Effector memory CD8-positive, alpha-beta T cell (primary cell): Measurements from ENCODE around the gene HDGFL3.
"Not testable (repeated sequence)": the region's sequence is repeated elsewhere in the genome, so short reads cannot be mapped to it uniquely, and the experiment has no call there.

Experiments used
- ATAC-seq: fragments of 150-1000 bp; cut with Tn5 transposase; replicated peaks from 2 replicates; pipeline ENCODE4 v1.10.0; 2021; ENCODE audit warnings: mild to moderate bottlenecking, moderate library complexity
- DNase-seq, 3 experiments: peaks; one replicate each; pipeline ENCODE4 v3.0.0; 2021
- H3K27ac Mint-ChIP-seq, 2 donors: one replicate each; pipeline ENCODE4 v1.8.0; 2022; ENCODE audit warnings: mild to moderate bottlenecking in 2 of 2, mixed read lengths in 2 of 2, moderate library complexity in 2 of 2
- H3K27me3 Mint-ChIP-seq, 2 donors: one replicate each; pipeline ENCODE4 v1.8.0; 2022; ENCODE audit warnings: mixed read lengths in 2 of 2
- H3K36me3 Mint-ChIP-seq: one replicate; pipeline ENCODE4 v1.8.0; 2022; ENCODE audit warnings: mild to moderate bottlenecking, moderate library complexity, mixed read lengths; ENCODE audit not compliant: insufficient read depth
- H3K4me1 Mint-ChIP-seq, 2 donors: one replicate each; pipeline ENCODE4 v1.8.0; 2022; ENCODE audit warnings: low read depth in 2 of 2, mixed read lengths in 2 of 2
- H3K4me3 Mint-ChIP-seq, 2 donors: one replicate each; pipeline ENCODE4 v1.8.0; 2022; ENCODE audit warnings: mild to moderate bottlenecking in 2 of 2, mixed read lengths in 2 of 2, moderate library complexity in 2 of 2
- H3K9me3 Mint-ChIP-seq, 2 donors: one replicate each; pipeline ENCODE4 v1.8.0; 2022; ENCODE audit warnings: mixed read lengths in 2 of 2
- total RNA-seq, 9 experiments: gene quantifications; one replicate each; lab custom pipeline; 2026; lab: John Stamatoyannopoulos, UW

HDGFL3 gene
- 4.7 to 52.6 (median 28.6) reads per million in 9 experiments for total RNA-seq

GRCh38 chr15:83207660-83208366, at the start of gene HDGFL3:
HDGFL3 (minus strand) TSS chr15:83207823; CDS start chr15:83207414, 409 bp downstream.
- ATAC-seq (peak; percentile 55), DNase-seq (no peak)
- H3K36me3 Mint-ChIP-seq, result no peaks in the 10 kb centered on the region
- H3K4me1 Mint-ChIP-seq, result peaks cover 0 to 3% of the 10 kb centered on the region in 2 donors
- peak within 1 kb of the TSS in 1 of 2 donors; percentile 21 for H3K27ac Mint-ChIP-seq
- no peaks in the 10 kb centered on the region for H3K9me3 Mint-ChIP-seq
- H3K4me3 Mint-ChIP-seq, result peak within 1 kb of the TSS; percentile 78 to 80
- peaks cover 10 to 20% of the 10 kb centered on the region in 2 donors for H3K27me3 Mint-ChIP-seq

GRCh38 chr15:83250781-83251180, 43.2 kb upstream of the HDGFL3 start:
- Mint-ChIP-seq H3K9me3 (no peaks in the 10 kb centered on the region), H3K27ac (no peak overlapping the region), H3K36me3 (no peaks in the 10 kb centered on the region), H3K27me3 (peaks cover 44 to 65% of the 10 kb centered on the region in 2 donors), H3K4me3 (no peak overlapping the region), H3K4me1 (no peaks in the 10 kb centered on the region)
- no peak for DNase-seq
- no peak for ATAC-seq

GRCh38 chr15:83249030-83249343, 41.4 kb upstream of the HDGFL3 start:
- Mint-ChIP-seq H3K4me3 (no peak overlapping the region), H3K36me3 (no peaks in the 10 kb centered on the region), H3K9me3 (no peaks in the 10 kb centered on the region), H3K4me1 (no peaks in the 10 kb centered on the region), H3K27ac (no peak overlapping the region), H3K27me3 (peaks cover 39 to 57% of the 10 kb centered on the region in 2 donors)
- ATAC-seq (no peak), DNase-seq (no peak)

DNA sequence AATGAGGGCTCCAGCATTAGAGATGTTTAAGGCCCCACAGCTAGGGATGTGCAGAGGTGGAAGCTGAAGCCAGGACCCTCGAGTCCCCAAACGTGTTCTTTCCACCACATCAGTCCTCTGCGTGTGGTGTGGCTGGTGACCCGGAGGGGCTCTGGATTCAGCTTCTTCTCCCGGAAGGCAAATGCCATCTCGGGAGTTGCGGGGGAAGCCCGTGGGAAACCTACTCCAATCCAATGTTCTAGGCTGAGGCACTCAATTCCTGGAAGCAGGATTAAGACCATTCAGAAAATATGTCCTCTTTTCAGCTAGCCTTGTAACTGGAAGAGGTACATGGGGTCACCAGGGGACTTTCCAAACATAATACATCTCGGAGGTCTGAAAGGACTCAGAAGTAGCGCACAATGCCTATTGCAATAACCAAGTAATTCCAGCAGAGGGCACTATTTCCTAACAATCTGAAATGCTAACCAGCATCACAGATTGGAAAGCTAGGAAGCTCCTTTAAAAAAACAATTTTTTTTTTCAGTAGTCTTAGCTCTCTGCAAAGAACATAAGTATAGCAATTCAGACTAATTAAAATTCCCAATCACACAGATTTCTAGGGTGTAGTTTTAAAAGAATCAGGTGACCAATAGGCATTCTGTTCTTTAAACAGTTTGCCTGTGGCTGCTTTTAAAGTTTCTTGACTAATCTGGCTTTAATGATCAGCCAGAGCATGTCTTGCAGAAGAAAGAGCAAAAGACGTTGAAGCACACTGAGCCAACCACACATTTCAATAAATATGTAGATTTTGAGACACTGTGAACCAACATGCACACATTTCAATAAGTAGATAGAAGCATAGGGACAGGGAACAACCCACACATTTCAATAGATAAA, 40.8 kb upstream of the HDGFL3 start:
- H3K9me3 Mint-ChIP-seq, result no peaks in the 10 kb centered on the region
- DNase-seq, result peak; percentile 15 to 22 (median 19)
- H3K4me3 Mint-ChIP-seq, result no peak overlapping the region
- H3K27ac Mint-ChIP-seq, result no peak overlapping the region
- no peaks in the 10 kb centered on the region for H3K36me3 Mint-ChIP-seq
- H3K27me3 Mint-ChIP-seq, result peaks cover 39 to 57% of the 10 kb centered on the region in 2 donors
- no peaks in the 10 kb centered on the region for H3K4me1 Mint-ChIP-seq
- peak; percentile 33 for ATAC-seq

GRCh38 chr15:83243634-83244033, 36.0 kb upstream of the HDGFL3 start:
- H3K27me3 Mint-ChIP-seq, result peaks cover 21 to 40% of the 10 kb centered on the region in 2 donors
- H3K36me3 Mint-ChIP-seq, result no peaks in the 10 kb centered on the region
- H3K4me1 Mint-ChIP-seq, result no peaks in the 10 kb centered on the region
- no peak overlapping the region for H3K4me3 Mint-ChIP-seq
- no peak for ATAC-seq
- no peaks in the 10 kb centered on the region for H3K9me3 Mint-ChIP-seq
- H3K27ac Mint-ChIP-seq, result no peak overlapping the region
- DNase-seq, result no peak

DNA sequence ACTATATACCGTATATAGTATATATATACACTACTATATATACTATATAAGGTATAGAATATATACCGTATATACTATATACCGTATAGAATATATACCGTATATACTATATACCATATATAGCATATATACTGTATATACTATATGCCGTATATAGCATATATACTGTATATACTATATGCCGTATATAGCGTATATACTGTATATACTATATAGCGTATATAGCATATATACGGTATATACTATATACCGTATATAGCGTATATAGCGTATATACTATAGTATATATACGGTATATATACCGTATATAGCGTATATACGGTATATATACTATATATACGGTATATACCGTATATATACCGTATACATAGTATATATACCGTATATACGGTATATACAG, 22.6 kb upstream of the HDGFL3 start:
- Mint-ChIP-seq H3K4me3 (no peak overlapping the region), H3K27me3 (peaks cover 13 to 15% of the 10 kb centered on the region in 2 donors), H3K36me3 (no peaks in the 10 kb centered on the region), H3K27ac (no peak overlapping the region), H3K9me3 (no peaks in the 10 kb centered on the region), H3K4me1 (no peaks in the 10 kb centered on the region)
- ATAC-seq (no peak), DNase-seq (no peak)

DNA sequence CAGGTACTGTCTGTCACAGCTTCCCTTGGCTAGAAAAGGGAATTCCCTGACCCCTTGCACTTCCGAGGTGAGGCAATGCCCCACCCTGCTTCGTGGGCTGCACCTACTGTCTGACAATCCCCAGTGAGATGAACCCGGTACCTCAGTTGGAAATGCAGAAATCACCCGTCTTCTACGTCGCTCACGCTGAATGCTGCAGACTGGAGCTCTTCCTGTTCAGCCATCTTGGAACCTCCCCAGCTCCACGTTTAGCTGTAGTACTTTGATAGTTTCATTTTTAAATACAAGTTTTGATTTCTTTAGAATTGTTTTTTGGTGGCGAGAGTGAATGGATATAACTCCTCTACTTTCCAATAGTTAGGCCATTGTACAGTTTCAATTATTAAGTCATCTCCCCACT, 17.8 kb upstream of the HDGFL3 start:
- DNase-seq, result no peak
- ATAC-seq, result no peak
- Mint-ChIP-seq H3K4me1 (no peaks in the 10 kb centered on the region), H3K9me3 (no peaks in the 10 kb centered on the region), H3K27me3 (peaks cover 7 to 27% of the 10 kb centered on the region in 2 donors), H3K36me3 (no peaks in the 10 kb centered on the region), H3K27ac (no peak overlapping the region), H3K4me3 (no peak overlapping the region)

- peaks cover 28 to 44% of the 10 kb centered on the region in 2 donors for H3K27me3 Mint-ChIP-seq
- not testable (repeated sequence) for H3K27ac Mint-ChIP-seq, H3K9me3 Mint-ChIP-seq, H3K4me1 Mint-ChIP-seq, H3K4me3 Mint-ChIP-seq, ATAC-seq, H3K36me3 Mint-ChIP-seq, DNase-seq
Measured at GRCh38 chr15:83221781-83222180, 14.2 kb upstream of the HDGFL3 start.

DNA sequence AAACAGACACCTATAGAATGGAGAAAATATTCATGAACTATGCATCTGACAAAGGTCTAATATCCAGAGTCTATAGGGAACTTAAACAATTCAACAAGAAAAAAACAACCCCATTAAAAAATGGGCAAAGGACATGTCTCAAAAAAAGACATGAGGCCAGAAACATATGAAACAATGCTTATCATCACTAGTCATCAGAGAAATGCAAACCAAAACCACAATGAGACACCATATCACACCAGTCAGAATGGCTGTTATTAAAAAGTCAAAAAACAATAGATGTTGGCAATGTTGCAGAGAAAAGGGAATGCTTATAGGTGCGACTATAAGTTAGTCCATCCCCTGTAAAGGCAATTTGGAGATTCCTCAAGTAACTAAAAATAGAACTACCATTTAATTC, 11.4 kb upstream of the HDGFL3 start:
- ATAC-seq (no peak), DNase-seq (no peak)
- Mint-ChIP-seq H3K27me3 (peaks cover 43 to 52% of the 10 kb centered on the region in 2 donors), H3K4me1 (no peaks in the 10 kb centered on the region), H3K9me3 (peaks cover 0 to 6% of the 10 kb centered on the region in 2 donors), H3K27ac (no peak overlapping the region), H3K36me3 (peaks cover 4% of the 10 kb centered on the region), H3K4me3 (no peak overlapping the region)

GRCh38 chr15:83215306-83215705, 7.7 kb upstream of the HDGFL3 start:
- H3K4me1 Mint-ChIP-seq, result no peaks in the 10 kb centered on the region
- H3K27me3 Mint-ChIP-seq, result peaks cover 40 to 42% of the 10 kb centered on the region in 2 donors
- peaks cover 4% of the 10 kb centered on the region for H3K36me3 Mint-ChIP-seq
- DNase-seq (no peak), ATAC-seq (no peak)
- no peak overlapping the region for H3K4me3 Mint-ChIP-seq
- H3K9me3 Mint-ChIP-seq, result peaks cover 0 to 6% of the 10 kb centered on the region in 2 donors
- no peak overlapping the region for H3K27ac Mint-ChIP-seq

DNA sequence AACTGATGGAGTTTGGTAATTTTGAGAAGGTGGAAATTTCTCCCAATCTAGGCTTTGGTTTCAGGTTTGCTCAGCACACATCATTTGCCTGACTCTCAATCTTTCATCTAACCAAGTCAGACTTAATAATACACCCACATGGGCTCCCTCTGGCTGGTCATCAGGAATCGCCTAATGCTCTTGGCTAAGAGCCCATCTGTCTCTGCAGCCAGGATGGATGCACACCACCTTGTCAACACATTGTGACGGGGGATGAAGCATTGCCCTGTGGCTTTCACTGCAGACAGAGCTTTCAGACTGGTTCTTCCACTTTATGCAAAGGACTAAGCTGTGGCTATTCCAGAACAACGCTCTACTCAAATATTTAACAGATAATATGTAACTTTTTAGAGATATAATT, 3.0 kb upstream of the HDGFL3 start:
- no peak for DNase-seq
- ATAC-seq, result no peak
- H3K9me3 Mint-ChIP-seq, result peaks cover 0 to 6% of the 10 kb centered on the region in 2 donors
- no peak overlapping the region for H3K4me3 Mint-ChIP-seq
- H3K4me1 Mint-ChIP-seq, result peaks cover 0 to 3% of the 10 kb centered on the region in 2 donors
- H3K36me3 Mint-ChIP-seq, result no peaks in the 10 kb centered on the region
- peaks cover 18 to 23% of the 10 kb centered on the region in 2 donors for H3K27me3 Mint-ChIP-seq
- H3K27ac Mint-ChIP-seq, result no peak overlapping the region

- Mint-ChIP-seq H3K27me3 (peaks cover 10 to 16% of the 10 kb centered on the region in 2 donors), H3K36me3 (no peaks in the 10 kb centered on the region), H3K4me3 (no peak overlapping the region), H3K9me3 (no peaks in the 10 kb centered on the region), H3K4me1 (peaks cover 0 to 3% of the 10 kb centered on the region in 2 donors), H3K27ac (no peak overlapping the region)
- ATAC-seq (no peak), DNase-seq (no peak)
Measured at GRCh38 chr15:83209333-83209732, 1.7 kb upstream of the HDGFL3 start.

GRCh38 chr15:83208367-83208661, 691 bp upstream of the HDGFL3 start:
- ATAC-seq, result no peak
- DNase-seq, result no peak
- Mint-ChIP-seq H3K9me3 (no peaks in the 10 kb centered on the region), H3K27ac (no peak overlapping the region), H3K4me1 (peaks cover 0 to 3% of the 10 kb centered on the region in 2 donors), H3K4me3 (no peak overlapping the region), H3K27me3 (peaks cover 10 to 19% of the 10 kb centered on the region in 2 donors), H3K36me3 (no peaks in the 10 kb centered on the region)
